NCI-H524 treated with DMSO at 0.1 percent for 48 hours (cell line): ENCODE data around the gene PPM1H.

Source experiments
- DNase-seq: peaks from one replicate; lab custom pipeline; 2025; lab: John Stamatoyannopoulos, UW

Gene PPM1H

GRCh38 chr12:62713723-62714122 lies 221.2 kb downstream of the PPM1H start:
- no peak for DNase-seq

DNA sequence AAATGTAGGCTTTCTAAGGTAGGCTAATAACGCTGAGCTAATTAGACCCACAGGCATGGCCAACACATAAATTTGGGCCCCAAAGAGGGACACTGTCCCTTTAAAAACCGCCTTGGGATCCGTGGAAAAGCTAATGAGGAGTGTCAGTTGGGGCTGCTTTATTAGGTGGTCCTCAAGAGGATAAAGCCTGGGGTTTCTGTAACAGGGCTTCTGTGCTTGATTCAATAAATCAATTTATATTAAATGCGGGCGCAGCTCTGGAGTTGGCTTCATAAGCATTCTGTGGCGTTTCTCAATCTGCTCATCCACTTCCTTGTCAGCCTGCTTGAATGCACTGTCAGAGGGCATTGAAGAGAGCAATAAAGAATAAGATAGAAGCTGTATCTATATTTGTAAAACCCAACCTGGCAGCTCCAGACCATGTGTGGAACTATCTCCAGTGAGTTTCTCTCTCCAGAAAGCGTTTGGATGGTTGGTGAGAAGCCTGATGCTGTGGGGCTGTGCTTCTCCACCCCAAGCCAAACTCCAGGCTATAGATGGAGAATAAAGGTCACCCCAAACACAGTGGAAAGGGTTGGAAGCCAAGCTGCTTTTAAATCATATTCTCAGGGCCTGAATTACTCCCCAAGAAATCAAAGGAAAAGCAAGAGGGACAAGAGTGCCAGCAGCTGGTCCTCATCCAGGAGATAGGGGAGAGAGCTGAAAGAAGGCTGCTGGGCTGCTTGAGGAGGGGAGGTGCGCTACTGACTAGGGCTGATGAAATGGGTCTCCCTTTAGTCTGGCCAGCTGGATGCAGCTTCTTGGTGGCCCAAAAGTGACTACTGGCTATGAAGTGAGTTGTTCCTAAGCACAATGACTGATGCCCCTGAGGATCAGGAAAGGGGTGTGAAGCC lies 222.0 kb downstream of the PPM1H start:
- no peak for DNase-seq

GRCh38 chr12:62711631-62712241 lies 223.2 kb downstream of the PPM1H start:
- no peak for DNase-seq

DNA sequence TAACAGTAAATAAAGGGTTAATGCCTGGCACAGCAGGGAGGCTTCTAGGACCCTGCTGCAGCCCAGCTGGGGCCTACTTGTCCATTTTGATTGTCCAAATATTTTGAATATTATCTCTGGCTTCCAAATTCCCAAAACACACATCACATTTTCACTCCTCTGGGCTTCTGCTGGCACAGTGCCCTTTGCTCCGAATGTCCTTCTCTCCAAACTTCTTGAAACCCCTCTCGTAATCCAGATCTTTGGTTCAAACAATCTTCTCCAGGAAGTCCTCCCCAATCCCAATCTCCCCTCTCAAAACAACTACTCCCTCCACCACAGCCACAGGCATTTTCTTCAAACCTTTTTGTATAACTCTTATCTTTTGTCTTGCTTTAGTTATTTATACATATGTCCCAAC lies 225.6 kb downstream of the PPM1H start:
- DNase-seq: no peak

DNA sequence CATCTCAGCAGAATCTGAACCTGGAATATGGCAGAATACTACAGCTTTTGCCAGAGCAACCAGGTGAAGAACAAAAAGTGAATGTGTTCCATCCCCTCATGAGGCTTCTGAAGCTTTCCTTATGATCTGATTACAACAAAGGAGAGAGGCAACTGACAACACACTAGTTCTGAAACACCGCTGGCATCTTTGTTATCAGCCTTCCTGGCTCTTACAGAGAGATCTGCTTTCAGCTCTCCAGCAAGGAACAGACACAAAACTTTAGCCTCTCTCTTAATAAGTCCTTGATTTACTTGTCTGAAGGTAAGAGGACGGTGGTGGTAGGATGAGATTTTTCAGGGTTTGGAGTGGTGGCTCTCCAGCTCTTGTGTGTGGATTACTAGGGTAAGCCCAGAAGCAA lies 227.0 kb downstream of the PPM1H start:
- DNase-seq: no peak

DNA sequence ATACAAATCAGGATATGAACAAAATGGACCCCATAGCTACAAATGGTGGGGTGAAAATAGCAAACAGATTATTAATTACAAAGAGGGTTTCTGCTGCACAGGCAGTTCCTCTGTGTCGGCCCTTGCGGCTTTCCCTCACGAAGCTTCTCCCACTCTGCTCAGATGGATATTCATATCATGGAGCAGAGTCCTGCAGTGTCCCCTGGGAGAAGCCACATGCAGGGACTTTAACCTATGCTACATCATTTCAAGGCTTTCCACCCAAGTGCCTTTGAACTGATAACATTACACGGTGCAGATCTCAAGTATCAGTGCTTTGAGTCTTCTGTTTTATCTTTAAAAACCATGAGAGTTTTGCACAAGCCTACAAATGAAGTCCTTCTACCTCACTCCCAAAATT lies 229.1 kb downstream of the PPM1H start:
- no peak for DNase-seq

DNA sequence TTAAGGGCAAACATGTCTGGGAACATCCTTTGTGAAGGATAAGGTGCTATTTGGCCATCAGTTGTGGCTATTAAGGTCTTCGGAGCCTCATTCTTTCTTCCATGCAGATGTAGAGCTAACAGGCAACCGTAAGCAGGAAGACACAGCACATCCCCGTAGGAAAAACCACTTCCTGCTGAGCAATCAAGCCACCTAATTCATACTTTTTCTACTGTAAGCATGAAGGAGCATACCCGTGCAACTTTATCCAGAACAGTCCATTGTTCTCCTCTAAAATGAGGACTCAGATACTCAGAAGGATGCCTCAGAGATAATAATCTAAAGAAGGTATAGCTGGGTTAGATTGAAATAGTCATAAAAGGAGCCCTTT lies 232.0 kb downstream of the PPM1H start:
- no peak for DNase-seq

GRCh38 chr12:62701492-62701891 lies 233.5 kb downstream of the PPM1H start:
- no peak for DNase-seq

DNA sequence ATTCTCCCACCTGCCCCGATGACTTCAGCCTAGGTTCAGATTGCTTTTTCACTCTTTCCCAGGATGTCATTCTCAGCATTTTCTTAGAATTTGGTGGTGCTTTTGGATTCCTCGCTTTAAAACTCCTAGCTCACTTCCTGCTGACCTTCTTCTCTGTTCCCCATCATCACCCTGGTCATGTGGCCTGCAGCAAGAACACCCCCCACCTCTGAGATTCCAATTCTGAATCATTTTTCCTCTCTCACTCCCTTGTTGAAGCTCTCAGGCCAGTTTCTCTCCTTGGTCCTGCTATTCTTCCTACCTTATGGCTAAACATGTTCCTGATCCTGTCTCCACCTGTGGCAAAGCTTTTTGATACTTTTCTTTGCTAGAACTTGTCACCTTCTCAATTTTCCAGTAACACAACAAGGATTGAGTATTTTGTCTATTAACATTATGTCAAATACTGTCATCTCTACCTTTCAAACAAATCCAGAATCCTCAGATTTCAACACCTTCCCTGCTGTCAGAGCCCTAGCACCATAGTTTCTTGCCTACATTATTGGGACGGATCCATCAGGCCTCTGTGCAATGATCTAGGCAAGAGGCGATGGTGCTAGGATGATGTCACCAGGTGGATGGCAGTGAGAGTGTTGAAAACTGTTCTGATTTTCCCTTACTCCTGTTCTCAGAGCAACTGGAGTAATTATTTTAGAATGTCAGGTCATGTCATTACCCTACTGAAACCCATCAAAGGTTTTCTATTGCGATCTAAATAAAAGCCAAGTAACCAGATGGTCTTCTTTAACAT lies 234.7 kb downstream of the PPM1H start:
- DNase-seq: no peak

DNA sequence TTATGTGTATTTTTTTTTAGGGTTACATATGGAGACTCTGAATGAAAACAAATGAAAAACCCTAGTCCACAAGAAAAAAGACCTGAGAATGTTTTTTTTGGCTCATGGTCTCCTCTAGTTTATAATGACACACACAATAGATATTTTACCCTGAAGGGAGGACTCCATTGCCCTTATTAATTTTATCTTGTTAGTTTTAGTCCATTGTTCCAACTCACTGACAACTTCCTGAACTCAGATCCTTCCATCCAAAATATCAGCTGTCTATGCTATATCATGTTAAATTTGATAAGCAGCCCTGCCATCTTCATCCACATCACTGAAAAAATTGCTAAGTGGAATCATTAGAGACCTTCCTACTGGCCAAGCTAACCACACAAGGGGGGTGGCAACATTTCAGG lies 236.2 kb downstream of the PPM1H start:
- no peak for DNase-seq

GRCh38 chr12:62697893-62698292 lies 237.1 kb downstream of the PPM1H start:
- no peak for DNase-seq

- DNase-seq: no peak
These were observed 239.3 kb downstream of the PPM1H start for GRCh38 chr12:62695696-62696095.

DNA sequence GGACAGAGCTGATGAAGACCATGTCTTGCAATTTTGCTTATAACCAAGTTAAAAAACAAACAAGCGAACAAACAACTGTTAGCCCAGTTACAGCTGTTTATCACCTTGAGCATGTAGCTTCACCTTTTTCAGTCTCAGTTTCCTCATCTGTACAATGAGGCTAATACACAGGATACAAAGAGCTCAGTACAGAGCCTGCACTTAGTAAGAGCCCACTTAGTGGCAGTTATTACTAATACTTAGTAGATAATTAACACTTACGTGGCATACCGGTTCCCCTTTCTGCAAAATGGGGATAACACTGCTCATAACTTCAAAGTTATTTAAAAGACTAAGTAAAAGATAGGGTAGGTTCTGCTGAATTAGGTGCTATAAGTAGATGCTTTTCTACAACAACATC lies 240.3 kb downstream of the PPM1H start:
- DNase-seq: no peak

DNA sequence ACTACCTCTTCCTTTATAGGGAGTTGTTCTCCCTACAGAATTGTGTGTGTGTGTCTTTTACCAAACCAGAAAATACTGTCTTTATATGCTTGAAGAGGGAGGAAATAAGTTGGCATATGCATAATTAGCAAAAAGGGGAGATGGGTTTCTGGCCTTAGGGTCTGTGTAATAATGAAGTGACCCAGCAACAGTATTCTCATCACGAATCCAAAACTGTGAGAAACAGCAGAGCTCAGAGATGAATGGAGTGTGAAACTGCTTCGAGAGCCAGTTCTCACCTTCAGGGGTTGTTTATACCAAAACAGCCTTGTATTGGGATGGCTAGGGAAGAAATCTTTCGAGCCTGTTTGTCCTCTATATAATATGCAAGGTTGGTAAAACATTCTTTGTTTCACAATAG lies 240.8 kb downstream of the PPM1H start:
- no peak for DNase-seq

GRCh38 chr12:62693376-62694050 lies 241.4 kb downstream of the PPM1H start:
- DNase-seq: no peak

DNA sequence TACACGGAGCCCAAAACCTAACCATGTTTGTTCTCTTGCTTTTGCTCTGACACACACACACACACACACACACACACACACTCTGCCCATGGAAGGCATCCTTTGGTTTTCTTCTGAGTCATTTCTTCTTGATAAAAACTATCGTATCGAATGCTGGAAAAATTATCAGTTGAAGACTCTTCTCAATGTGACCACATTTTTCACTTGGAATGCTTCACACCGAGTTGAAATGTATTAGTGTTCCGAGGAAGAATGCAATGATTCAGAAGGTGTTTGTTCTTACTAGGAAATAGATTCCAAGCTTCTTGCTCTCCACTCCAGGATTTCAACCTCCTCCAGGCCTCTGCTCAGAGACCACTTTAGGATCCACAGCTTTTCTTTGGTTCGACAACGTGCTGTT lies 242.1 kb downstream of the PPM1H start:
- no peak for DNase-seq

GRCh38 chr12:62691309-62691708 lies 243.6 kb downstream of the PPM1H start:
- no peak for DNase-seq

GRCh38 chr12:62689042-62689839 lies 245.7 kb downstream of the PPM1H start:
- DNase-seq: no peak

DNA sequence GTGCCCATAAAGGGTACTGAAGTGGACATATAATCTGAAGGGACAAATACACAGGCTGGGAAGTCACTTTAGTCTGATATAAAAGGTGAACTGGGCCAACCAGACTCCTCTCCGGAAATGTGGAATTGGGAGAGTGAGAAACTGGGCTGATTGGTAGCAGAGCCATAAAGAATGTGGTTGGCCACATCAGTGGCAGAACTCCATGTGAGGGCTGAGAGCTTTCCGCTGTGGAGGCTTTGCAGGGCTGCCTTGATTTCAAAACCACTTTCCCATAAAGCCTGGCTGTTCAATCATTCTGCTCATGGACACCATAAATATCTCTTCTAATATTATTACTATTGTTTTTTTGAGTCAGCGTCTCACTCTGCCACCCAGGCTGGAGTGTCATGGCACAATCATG lies 248.0 kb downstream of the PPM1H start:
- no peak for DNase-seq

- no peak for DNase-seq
These were observed 250.2 kb downstream of the PPM1H start for GRCh38 chr12:62684570-62685295.
